Effector CD8-positive, alpha-beta T cell (primary cell): Measurements from ENCODE around the gene INSIG2.

Experiments
- DNase-seq: peaks from one replicate; lab custom pipeline; 2025; lab: John Stamatoyannopoulos, UW

INSIG2 gene

GRCh38 chr2:118098307-118099030, 10.2 kb downstream of the INSIG2 start:
- DNase-seq: no peak

- DNase-seq: no peak
These were observed 14.3 kb downstream of the INSIG2 start for GRCh38 chr2:118102433-118103082.

- no peak for DNase-seq
These were observed 16.0 kb downstream of the INSIG2 start for GRCh38 chr2:118103951-118104940.

- DNase-seq: no peak
These were observed 17.2 kb downstream of the INSIG2 start for GRCh38 chr2:118105497-118105896.

GRCh38 chr2:118106926-118107325, 18.7 kb downstream of the INSIG2 start:
- DNase-seq: no peak

- DNase-seq: no peak
These were observed 22.0 kb downstream of the INSIG2 start for GRCh38 chr2:118110310-118110709.

- no peak for DNase-seq
These were observed 22.7 kb downstream of the INSIG2 start for GRCh38 chr2:118110991-118111390.

- no peak for DNase-seq
These were observed 24.6 kb downstream of the INSIG2 start for GRCh38 chr2:118112771-118113334.

GRCh38 chr2:118114863-118115262, 26.6 kb downstream of the INSIG2 start:
- DNase-seq: no peak

- no peak for DNase-seq
These were observed 27.5 kb downstream of the INSIG2 start for GRCh38 chr2:118115761-118116160.

GRCh38 chr2:118118479-118118878, 30.2 kb downstream of the INSIG2 start:
- DNase-seq: no peak

GRCh38 chr2:118119158-118119727, 31.0 kb downstream of the INSIG2 start:
- DNase-seq: no peak

GRCh38 chr2:118119761-118120400, 31.6 kb downstream of the INSIG2 start:
- DNase-seq: no peak

- no peak for DNase-seq
These were observed 32.1 kb downstream of the INSIG2 start for GRCh38 chr2:118120401-118120780.

- DNase-seq: no peak
These were observed 32.8 kb downstream of the INSIG2 start for GRCh38 chr2:118121101-118121500.

- no peak for DNase-seq
These were observed 33.8 kb downstream of the INSIG2 start for GRCh38 chr2:118121986-118122524.

- no peak for DNase-seq
These were observed 34.5 kb downstream of the INSIG2 start for GRCh38 chr2:118122594-118123281.

GRCh38 chr2:118123561-118124232, 35.4 kb downstream of the INSIG2 start:
- no peak for DNase-seq

- DNase-seq: no peak
These were observed 36.1 kb downstream of the INSIG2 start for GRCh38 chr2:118124288-118124891.
